ENCODE data around the gene BABAM2. TPM values are rescaled to one million over a fixed set of nuclear protein-coding genes. Genes with fewer than 3 reads are reported as not detected.

Gene BABAM2
- total and polyA plus RNA-seq, 9 of the 15 experiments (the other 6 are each of a cell fraction or from before 2014, with no cell fraction given) = 10.9 to 37.4 (median 25.6) TPM

DNA sequence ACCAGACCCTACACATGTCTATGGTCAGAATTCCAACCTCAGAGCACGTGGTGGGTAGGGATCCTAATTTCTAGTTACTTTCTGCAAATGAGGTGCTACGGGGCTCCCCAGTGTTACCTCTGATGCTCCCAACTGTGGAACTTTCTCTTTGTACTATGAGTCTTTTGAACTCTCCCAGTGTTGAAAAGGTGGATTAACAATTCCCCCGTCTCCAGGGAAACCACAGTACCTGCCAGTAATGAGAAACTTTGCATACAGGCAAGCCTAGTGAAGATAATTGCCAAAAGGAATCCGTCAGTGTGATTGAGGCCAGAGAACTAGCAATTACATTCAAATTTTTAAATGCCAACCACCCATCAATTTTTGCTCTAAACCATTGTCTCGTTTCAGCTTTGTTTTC lies 373.2 kb downstream of the BABAM2 start:
- ATAC-seq (no peak), DNase-seq (ENCODE audit: extremely low read depth in 1 of 4, low spot score in 3 of 4) (no peak), FAIRE-seq (no peak)
- Histone ChIP-seq H3K36me3 (ENCODE audit: control insufficient read depth, insufficient read depth, low read length) (no peaks in the 10 kb centered on the region), H3K4me2 (ENCODE audit: insufficient read depth, low read length) (no peak overlapping the region), H2AFZ (ENCODE audit: low read depth, low read length) (no peak overlapping the region), H3K27ac (ENCODE audit: extremely low read depth, low read depth, low read length) (no peak overlapping the region), H3K4me3 (no peak overlapping the region), H3K79me2 (ENCODE audit: control insufficient read depth, insufficient read depth, low read length) (no peaks in the 10 kb centered on the region), H3K4me1 (replicated peaks in 1 of 2; ENCODE audit: control insufficient read depth in 2 of 2, insufficient read depth in 2 of 2, low read length in 2 of 2) (peaks cover 0 to 3% of the 10 kb centered on the region in 2 experiments; a peak in 2 of 5 replicates), H4K20me1 (replicated peaks; ENCODE audit: control insufficient read depth, insufficient read depth, low read length) (no peaks in the 10 kb centered on the region), H3K9me3 (replicated peaks; ENCODE audit: control insufficient read depth, insufficient read depth, low read depth, low read length) (no peaks in the 10 kb centered on the region), H3K27me3 (ENCODE audit: control insufficient read depth in 2 of 2, insufficient read depth in 2 of 2, low read length in 2 of 2) (no peaks in the 10 kb centered on the region), H3K9ac (ENCODE audit: insufficient read depth in 1 of 2, low read depth in 2 of 2, low read length in 2 of 2) (no peak overlapping the region), H3K9me1 (ENCODE audit: control insufficient read depth, insufficient read depth, low read length) (no peaks in the 10 kb centered on the region)
- CTCF ChIA-PET (ENCODE audit: low intra/inter-chr PET ratio) = no interaction called here
- in situ Hi-C loops (cut with MboI) (no loop called here), intact Hi-C loops (cut with micrococcal nuclease) (no loop called here)
- BruUV-seq (replicated peaks) = no TSS peak
- 52% methylated on average over 5 of the region's 5 CpGs for WGBS (ENCODE audit: insufficient coverage, low coverage, missing lambda C conversion rate)
- POLR2A ChIA-PET = no interaction called here
- TF ChIP-seq RUNX1 (IDR thresholded peaks at IDR 0.05; ENCODE audit: low read depth) (no peak), POLR2AphosphoS2 (IDR thresholded peaks at IDR 0.05; ENCODE audit: low read length) (no peak), HDGF (IDR thresholded peaks at IDR 0.05) (no peak), POU5F1 (IDR thresholded peaks at IDR 0.05; ENCODE audit: borderline replicate concordance, low read depth, low read length, partially characterized antibody) (no peak), TCFL5 (CRISPR knock-in tag; conservative IDR thresholded peaks at IDR 0.05) (no peak), KAT2B (IDR thresholded peaks at IDR 0.05; ENCODE audit: low read depth, low read length) (no peak), SMARCB1 (IDR thresholded peaks at IDR 0.05; ENCODE audit: insufficient read length, low read depth) (no peak), ZEB2 (IDR thresholded peaks at IDR 0.05) (no peak), CTBP1 (IDR thresholded peaks at IDR 0.05; ENCODE audit: borderline replicate concordance) (no peak), CCAR2 (IDR thresholded peaks at IDR 0.05; ENCODE audit: low read depth, low read length) (no peak), C11orf30 (IDR thresholded peaks at IDR 0.05; ENCODE audit: low read depth) (no peak), XRCC5 (IDR thresholded peaks at IDR 0.05; ENCODE audit: low read depth, low read length) (no peak)
- TF ChIP-seq, protein P1, sequence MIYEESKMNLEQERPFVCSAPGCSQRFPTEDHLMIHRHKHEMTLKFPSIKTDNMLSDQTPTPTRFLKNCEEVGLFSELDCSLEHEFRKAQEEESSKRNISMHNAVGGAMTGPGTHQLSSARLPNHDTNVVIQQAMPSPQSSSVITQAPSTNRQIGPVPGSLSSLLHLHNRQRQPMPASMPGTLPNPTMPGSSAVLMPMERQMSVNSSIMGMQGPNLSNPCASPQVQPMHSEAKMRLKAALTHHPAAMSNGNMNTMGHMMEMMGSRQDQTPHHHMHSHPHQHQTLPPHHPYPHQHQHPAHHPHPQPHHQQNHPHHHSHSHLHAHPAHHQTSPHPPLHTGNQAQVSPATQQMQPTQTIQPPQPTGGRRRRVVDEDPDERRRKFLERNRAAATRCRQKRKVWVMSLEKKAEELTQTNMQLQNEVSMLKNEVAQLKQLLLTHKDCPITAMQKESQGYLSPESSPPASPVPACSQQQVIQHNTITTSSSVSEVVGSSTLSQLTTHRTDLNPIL (CRISPR knock-in tag; IDR thresholded peaks at IDR 0.05) = no peak
- TF ChIP-seq, protein P2, sequence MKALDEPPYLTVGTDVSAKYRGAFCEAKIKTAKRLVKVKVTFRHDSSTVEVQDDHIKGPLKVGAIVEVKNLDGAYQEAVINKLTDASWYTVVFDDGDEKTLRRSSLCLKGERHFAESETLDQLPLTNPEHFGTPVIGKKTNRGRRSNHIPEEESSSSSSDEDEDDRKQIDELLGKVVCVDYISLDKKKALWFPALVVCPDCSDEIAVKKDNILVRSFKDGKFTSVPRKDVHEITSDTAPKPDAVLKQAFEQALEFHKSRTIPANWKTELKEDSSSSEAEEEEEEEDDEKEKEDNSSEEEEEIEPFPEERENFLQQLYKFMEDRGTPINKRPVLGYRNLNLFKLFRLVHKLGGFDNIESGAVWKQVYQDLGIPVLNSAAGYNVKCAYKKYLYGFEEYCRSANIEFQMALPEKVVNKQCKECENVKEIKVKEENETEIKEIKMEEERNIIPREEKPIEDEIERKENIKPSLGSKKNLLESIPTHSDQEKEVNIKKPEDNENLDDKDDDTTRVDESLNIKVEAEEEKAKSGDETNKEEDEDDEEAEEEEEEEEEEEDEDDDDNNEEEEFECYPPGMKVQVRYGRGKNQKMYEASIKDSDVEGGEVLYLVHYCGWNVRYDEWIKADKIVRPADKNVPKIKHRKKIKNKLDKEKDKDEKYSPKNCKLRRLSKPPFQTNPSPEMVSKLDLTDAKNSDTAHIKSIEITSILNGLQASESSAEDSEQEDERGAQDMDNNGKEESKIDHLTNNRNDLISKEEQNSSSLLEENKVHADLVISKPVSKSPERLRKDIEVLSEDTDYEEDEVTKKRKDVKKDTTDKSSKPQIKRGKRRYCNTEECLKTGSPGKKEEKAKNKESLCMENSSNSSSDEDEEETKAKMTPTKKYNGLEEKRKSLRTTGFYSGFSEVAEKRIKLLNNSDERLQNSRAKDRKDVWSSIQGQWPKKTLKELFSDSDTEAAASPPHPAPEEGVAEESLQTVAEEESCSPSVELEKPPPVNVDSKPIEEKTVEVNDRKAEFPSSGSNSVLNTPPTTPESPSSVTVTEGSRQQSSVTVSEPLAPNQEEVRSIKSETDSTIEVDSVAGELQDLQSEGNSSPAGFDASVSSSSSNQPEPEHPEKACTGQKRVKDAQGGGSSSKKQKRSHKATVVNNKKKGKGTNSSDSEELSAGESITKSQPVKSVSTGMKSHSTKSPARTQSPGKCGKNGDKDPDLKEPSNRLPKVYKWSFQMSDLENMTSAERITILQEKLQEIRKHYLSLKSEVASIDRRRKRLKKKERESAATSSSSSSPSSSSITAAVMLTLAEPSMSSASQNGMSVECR (CRISPR knock-in tag; IDR thresholded peaks at IDR 0.05) = no peak
